HG02943 (cell line): ENCODE results near the gene CD46.

Experiments
- ATAC-seq: cut with Tn5 transposase; IDR thresholded peaks from one replicate; pipeline ENCODE4 v1.9.1; 2021; ENCODE audit warnings: mild to moderate bottlenecking, low read depth, moderate library complexity; ENCODE audit not compliant: unreplicated experiment

The CD46 gene

DNA sequence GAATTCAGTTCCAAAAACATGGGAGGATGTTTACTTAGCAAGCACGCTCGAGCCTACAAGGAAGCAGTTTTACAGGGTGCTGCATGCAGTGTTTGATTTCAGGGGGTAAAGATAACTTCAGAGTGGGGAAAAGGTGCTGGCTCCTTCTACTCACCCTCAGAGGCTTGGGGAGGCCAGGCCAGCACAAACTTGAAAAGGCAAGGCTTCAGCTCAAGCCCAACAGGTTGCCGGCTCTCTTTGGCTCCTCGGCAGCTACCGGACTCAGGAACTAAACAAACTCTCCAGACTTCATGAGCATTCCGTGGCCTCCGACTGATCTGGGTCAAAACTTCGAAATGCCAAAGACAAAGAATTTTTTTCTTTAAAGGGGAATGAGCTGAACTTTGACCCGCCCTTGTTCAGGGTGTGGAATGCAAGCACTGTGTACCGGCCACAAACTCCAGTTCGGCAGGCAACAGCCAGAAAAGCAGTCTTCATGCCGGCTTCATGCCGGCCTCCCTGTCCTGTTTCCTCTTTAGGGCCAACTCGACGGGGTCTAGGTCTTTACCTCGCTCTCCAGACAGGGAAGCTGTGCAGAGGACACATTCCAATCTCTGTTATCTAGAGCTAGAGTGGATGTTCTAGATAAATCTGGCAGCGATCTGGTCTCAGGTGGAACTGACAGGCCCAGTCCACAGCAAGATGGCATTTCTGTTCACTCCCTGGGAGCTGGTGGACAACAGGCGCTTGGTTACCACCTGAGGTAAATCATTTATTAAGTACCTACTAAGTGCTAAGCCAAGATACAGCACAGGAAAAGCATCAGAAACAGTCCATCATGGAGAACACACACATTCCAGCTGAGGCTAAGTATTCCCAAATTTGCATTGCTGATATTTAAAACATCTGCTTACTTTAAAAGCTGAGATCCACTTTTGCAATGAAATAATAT, 75.0 kb downstream of the CD46 start:
- no peak for ATAC-seq

DNA sequence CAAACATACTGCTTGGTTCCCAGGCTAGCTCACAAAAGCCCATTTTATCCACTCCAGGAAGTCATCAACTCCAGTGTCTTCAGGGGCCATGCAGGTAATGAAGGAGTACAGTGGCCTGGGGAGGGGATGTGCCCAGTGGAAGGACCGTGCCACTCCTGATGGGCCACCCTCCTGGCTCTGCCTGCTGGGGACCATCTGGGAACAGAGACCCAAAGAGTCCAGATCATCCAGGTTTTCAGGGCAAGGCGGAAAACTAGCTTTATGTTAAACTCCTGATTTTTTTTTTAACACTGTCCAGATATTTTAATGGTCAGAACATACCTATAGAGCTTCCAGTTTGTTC, 75.6 kb downstream of the CD46 start:
- ATAC-seq: no peak

DNA sequence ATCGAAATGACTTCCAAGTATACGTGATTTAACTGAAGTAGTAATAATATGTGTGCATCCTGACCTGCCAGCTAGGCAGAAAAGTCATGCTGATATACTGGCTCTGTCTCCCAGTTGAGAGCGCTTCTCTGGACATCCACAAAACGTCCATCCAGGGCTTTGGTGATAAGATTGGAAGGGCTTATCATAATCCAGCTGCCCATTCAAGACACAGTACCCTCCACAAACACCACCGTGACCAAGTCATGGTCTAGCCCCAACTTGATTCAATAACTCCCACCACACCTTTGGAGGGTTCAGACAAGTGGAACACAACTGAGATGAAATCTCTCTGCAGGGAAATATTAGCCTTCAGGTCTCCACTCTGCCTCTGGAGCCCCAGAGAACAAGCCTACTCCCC, 76.2 kb downstream of the CD46 start:
- ATAC-seq: no peak

DNA sequence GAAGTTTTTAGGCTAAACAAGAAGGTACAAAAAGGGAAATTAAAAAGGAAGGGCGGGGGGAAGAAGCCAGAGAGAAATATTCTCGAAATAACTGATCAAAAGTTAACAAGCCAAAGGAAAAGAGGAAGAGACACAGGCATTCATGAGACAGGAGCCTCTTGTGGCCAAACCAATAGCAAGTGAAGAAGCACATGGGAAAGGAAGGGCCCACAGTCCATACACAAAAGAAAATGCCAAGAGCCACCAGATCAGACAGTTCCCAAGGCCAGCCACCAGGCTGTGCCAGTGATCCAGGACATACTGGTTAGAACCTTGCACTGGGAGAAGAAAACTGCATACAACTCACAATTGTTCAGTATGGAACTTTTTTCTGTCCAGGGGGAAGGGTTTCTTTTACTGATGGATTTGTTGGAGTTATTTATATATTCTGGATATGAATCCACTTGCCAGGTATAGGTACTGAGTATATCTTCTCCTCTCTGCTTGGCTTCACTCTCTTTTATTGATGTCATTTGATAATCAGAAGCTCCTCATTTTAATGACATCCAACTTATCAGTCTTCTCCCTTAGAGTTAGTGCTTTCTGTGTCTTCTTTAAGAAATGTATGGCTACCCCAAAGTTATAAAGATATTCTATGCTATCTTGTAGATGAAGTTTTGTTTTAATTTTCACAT, 76.8 kb downstream of the CD46 start:
- ATAC-seq: no peak

DNA sequence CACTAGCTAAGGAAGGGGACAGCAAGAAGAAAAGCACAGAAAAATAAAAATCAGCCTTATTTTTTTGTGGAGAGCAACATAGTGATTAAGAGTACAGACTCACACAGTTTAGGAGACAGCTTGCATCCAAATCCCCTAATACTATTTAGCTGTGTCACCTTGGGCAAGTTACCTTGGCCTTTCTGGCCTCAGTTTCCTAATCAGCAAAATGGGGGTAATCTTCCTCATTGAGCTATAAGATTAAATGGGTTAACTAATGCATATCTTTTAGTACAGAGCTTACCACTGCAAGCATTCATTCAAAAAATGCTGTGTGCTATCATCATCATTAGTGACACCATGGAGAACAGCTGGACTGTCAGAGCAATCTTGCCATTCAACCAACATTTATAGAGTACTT, 77.7 kb downstream of the CD46 start:
- ATAC-seq: no peak

DNA sequence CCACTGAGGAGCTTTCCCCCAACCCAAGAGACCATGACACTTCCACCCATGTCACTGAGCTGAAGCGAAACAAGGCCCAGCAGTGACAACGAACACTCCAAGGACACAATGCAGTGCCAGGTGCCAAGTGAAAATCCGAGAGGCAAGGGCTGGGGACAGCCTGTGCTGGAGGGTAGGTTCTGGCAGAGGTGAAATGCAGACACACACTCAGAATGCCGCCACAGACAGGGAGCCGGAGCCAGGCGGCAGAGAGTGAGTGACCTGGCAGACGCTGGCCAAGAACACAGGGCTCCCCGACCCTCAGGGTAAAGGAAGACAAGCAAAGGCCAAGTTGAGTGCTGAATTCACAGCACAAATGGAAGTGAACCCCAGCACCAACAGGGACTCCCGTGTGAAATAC, 78.9 kb downstream of the CD46 start:
- ATAC-seq: no peak

DNA sequence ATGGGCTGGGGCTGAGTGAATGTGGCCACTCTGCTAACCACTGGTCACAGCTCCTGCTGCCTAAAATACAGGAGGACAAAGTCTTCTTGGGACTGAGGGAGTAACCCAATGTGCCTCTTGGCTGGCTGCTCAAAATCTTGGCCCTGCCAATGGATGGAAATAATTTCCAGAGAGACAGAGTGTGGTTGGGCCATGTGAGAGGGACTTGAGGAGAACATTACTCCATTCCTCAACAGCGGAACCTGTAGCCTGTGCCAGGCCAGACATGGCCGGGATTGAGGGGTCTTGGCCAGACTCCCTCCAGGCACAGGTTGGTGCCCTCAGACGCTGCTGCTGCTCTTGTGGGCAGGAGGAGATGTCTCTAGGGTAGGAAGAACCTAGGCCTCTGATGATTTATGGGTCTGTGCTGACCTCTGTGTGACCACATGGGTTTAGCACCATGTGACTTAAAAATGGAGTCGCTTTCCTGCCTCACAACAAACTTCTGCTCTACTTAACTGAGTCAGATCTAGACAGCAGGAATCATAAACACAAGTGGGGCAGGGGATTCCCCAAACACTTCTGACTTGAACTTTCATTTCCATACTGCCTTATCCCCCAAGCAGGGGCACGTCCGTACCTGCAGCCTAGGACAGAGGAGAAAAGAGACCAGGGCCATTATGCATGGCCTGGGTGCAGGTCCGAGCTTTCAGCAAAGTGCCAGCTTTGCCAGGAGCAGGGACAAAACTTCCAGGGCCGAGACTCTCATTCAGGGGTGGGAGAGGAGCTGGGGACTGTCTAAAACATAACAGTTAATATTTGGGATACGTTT, 79.9 kb downstream of the CD46 start:
- ATAC-seq: peak; percentile 78

DNA sequence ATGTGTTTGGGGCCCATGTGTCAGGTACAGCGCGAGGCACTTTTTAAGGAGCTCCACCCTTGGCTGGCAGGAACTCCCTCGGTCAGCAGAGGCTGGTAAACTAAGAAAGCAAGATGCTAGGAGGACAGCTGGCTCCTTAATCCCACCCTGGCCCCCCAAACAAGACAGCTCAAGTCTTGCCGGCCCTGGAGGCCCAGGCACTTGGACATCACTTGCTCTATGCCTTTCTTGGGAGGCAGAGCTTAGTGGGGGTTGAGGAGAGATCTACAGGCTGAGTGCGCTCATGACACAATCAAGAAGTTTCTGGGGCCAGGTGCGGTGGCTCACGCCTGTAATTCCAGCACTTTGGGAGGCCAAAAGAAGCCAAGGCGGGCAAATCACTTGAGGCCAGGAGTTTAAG, 80.9 kb downstream of the CD46 start:
- ATAC-seq: no peak

DNA sequence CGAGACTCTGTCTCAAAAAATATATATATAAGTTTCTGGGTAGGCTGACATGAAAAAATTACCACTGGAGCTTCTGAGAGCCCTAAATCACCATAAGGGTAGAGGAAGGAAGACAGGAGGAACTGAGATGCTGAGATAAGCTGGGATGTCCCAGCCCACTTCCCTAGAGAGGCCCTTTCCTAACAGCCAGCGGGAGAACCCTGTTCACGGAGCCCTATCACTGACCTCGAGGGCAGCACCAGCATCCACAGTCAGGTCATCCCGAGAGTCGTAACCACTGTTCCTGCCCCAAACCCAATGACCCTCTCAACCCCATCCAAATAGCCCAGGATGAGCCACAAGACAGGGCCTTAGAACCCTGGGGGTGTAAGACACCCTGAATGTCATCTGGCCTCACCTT, 81.5 kb downstream of the CD46 start:
- no peak for ATAC-seq

DNA sequence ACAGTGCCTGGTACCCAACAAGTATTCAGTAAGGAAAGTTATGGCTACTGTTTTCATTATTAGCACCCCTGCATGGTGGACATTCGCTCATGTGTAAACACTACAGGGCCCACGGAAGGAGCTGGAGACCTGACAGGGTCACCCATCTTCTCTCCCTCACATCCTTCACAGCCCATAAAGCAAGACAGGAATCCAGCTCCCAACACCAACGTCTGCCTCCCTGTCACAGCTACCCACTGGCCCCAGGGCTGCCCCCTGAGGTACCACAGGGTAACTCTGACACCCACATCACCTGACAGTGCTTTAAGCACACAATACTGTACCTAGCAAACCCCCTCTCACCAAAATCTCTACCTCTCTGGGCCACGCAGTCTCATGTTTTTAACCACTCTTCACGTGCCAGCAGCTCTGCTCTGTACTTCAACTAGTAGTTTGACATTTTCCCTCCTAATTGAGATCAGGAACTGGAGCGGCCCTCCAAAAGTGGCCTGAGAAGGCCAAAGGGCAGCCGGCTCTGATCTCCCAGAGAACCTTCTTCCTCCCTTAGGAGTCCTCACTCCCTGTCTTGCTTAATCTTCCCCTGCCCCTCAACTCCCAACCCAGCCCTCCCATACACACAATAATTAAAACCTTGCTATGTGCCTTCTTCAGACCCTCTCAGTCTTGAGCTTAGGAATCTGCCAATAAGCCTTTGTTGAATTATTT, 82.3 kb downstream of the CD46 start:
- ATAC-seq: no peak

DNA sequence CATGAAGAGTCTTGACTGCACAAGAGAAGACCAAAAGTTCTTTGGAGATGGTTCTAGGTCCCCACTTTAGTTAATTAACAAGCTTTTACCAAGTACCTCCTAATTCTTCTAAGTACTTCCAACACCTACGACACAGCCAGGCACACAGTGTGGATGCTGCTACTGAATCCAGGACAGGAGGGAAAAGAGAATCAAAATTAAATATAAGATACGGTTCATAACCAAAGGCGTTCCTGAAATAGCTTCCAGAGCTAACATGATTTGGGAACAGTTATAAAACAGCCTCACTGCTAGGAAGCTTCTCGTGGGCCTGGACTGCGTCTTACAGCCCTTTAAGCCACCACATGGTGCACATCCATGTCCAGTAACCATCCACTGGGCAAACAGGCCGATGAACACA, 84.1 kb downstream of the CD46 start:
- no peak for ATAC-seq

DNA sequence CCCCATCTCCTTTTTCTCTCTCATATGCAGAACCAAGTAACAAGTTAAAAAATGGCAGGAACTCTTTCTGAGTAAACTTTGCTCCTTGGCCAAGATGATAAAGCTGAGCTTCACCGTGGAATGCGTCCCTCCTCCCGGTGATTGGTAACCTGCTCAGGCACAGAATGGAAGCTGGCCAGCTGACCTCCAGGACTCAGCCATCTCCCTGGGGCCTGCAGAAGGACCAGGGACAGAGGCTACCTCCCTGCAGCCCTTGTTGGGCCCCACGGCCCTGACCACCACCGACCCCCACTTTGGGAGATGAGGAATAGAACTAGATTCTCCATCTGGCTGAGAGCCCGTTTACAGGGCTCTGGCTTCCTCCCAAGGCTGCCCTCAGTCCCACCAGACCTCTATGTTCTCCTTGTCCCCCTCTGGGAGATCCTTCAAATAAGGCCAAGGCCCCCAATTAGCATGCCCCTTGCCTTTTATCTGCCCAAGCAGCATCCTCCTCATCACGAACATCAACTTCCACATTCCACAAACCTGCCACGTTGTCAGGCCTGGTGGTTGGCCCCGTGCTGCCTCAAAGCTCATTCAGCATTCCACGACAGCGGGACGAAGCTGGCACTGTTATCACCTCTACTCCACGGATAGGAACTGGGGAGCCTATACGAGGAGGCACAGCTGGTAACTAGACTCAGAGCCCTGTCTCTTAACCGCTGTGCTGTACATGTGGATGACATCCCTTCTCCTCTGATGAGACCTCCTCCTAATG, 84.9 kb downstream of the CD46 start:
- no peak for ATAC-seq

DNA sequence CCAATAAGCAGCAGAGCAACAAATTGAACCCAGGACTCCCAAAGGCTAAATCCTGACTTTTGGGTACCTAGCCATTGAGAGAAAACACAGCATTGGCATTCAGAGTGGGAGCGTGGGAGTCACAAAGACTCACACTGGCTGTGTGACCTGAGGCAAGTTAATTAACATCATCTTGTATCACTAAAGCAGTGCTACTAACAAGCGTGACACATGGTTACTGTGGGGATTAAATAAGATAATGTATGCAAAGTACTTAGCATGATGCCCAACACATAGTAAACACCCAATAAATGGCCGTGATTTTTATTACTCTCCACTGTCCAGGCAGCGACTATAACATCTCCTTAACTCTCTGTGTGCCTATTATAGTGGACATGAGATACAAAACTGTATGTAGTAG, 85.8 kb downstream of the CD46 start:
- ATAC-seq: no peak

DNA sequence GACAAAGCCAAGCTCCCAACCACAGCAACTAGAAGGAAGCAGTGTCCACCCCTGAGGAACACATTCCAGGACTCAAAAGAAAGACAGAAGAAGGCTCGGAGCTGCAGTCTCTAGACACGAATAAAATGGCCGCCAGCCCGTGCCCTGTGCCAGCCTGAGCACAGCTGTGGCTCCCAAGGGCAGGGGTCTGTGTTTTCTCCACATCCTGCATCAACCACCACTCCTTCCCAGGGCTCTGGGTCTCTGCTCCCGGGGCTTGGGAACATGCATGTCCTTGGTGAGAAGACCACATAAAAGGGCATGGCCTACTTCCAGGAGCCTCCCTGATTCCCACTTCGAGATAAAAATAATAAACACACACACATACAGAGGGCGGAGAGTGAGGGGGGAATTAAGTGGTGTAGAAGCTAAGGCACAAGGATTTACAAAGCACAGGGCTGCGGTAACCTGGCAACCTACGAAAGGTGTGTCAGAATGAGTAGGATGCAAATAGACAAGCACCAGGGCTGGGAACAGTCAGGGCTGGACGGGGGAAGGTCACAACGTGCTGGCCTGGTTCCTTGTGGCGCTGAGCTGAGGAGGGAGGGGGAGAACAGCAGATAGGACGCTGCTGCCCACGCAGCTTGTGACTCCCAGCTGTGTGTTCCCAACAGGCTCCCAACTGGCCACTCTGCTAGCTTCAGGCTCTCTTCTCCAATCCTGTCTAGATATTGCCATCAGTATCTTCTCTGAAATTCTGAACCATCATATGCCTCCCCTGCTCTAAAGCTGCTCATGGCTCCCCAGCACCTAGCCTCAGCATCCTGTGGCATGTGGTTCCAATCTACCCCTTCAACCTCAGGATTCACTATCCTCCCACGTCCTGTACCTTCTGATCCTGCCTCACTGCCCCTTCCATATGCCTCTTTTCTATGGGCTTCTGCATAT, 86.6 kb downstream of the CD46 start:
- no peak for ATAC-seq

DNA sequence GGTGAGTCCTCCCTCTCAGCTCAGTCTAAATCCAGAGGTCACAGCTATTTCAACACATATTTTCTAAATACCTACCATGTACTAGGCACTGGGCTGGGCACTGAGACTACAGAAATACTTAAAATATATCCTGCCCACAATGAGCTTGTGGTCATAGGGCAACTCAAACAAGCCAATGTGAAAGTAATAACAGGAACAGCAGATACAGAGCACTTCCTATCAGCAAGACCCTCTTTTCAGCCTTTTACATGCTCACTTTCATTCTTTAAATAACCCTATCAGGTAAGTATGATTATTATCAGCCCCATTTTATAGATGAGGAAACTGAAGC, 87.2 kb downstream of the CD46 start:
- ATAC-seq: no peak

DNA sequence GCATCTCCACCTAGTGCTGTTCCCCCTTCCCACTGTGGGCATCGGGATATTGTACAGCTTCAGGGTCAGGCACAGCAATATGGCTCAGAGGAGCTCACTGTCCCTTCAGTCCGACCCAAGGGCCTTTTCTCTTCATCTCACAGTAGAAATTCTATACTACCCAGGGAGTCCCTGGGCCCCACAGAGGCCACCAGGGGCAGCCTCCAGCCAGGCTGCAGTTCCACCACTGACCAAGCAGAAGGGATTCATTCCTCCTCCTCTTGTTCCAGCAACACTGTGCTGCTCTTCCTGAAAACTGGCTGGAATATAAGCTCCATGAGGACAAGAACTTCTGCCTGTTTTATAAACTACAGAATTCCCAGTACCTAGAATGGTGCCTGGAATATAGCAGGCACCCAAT, 88.5 kb downstream of the CD46 start:
- ATAC-seq: no peak

DNA sequence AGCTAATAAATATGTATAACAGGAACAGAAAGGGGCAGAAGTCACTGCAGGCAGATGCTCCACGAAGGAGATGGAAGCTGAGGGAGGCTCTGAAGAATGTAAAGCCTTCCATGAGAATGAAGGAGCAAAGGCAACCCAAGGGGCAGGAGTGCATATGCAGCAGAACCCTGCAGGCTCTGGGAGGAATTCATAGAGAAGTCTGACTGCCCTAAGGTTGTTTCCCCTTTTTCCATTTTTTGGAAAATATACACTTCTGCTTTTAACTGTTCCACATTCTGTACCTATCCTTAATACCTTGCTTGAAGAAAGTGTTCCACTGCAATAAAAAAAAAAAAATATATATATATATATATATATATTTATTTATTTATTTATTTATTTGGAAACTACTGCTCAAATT, 89.4 kb downstream of the CD46 start:
- ATAC-seq: no peak

DNA sequence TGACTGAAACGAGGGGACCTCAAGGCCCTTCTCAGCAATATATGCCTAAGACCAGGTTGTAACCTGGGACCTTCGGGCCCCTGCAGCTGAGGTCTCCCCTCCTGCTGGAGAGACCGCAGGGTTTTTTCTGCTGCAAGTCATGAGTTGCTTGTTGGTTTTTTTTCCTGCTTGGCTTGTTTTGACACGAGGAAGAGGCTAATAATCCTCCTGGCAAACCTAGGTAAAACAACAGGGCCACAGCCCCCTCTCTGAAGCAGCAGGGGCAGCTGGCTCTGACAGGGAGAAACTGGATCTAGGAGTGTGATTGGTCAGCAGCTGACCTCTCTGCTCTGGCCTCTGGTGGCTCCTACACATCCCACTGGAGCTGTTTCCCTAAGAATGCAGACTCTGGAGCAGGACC, 90.0 kb downstream of the CD46 start:
- ATAC-seq: no peak

DNA sequence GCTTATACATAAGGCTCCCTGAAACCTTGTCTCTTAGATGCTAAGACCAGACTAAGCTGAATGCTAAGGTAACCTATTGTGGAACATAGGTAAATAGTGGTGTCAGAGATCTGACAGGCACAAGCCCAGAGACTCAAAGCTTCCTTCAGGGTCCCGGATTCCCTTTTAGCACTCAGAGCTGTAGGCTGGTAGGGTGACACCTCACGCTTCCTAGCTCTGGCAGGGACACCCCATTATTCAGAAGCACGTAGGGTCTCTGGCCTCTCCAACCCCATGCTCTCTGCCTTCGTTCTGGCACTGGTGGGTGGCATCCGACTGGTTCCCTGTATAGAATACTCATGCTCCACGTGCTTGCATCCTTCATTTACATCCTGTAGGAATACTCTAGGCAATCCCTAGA, 90.7 kb downstream of the CD46 start:
- ATAC-seq: no peak
